Measurements from ENCODE around the gene OR2W1.

OR2W1 gene

GRCh38 chr6:28996844-28997510, 48.0 kb downstream of the OR2W1 start:
- H3K79me2 ChIP-seq (ENCODE audit: insufficient read depth, low read depth) = no peaks in the 10 kb centered on the region
- no peak overlapping the region for H3K9ac ChIP-seq
- H3K27me3 ChIP-seq (ENCODE audit: insufficient read depth, low read depth) = no peaks in the 10 kb centered on the region
- no peaks in the 10 kb centered on the region for H3K4me1 ChIP-seq (ENCODE audit: low read depth, poor library complexity, severe bottlenecking)
- H3K4me2 ChIP-seq = no peak overlapping the region
- H3K4me3 ChIP-seq (IDR thresholded peaks at IDR 0.05; ENCODE audit: insufficient read depth, low read depth, low read length) = no peak overlapping the region
- H3K27ac ChIP-seq = no peak overlapping the region
- no peak overlapping the region for H2AFZ ChIP-seq (ENCODE audit: low read depth)
- TF ChIP-seq CTCF (conservative IDR thresholded peaks at IDR 0.05; ENCODE audit: low read depth, low read length) = no peak
- H4K20me1 ChIP-seq (ENCODE audit: insufficient read depth) = no peaks in the 10 kb centered on the region
- no peaks in the 10 kb centered on the region for H3K36me3 ChIP-seq (ENCODE audit: insufficient read depth)

GRCh38 chr6:28995093-28995650, 49.8 kb downstream of the OR2W1 start:
- Histone ChIP-seq H3K4me3 (IDR thresholded peaks at IDR 0.05; ENCODE audit: insufficient read depth, low read depth, low read length) (no peak overlapping the region), H3K27me3 (ENCODE audit: insufficient read depth, low read depth) (no peaks in the 10 kb centered on the region), H2AFZ (ENCODE audit: low read depth) (no peak overlapping the region), H3K4me1 (ENCODE audit: low read depth, poor library complexity, severe bottlenecking) (no peaks in the 10 kb centered on the region), H3K79me2 (ENCODE audit: insufficient read depth, low read depth) (no peaks in the 10 kb centered on the region), H3K9ac (no peak overlapping the region), H3K36me3 (ENCODE audit: insufficient read depth) (no peaks in the 10 kb centered on the region), H3K4me2 (no peak overlapping the region), H4K20me1 (ENCODE audit: insufficient read depth) (no peaks in the 10 kb centered on the region), H3K27ac (no peak overlapping the region)
- TF ChIP-seq CTCF (conservative IDR thresholded peaks at IDR 0.05; ENCODE audit: low read depth, low read length) = no peak

Measured in KMS-11 (cell line).